Stimulated activated CD8-positive, alpha-beta memory T cell treated with anti-CD3 and anti-CD28 coated beads, Interleukin-7, amount 100 ng/mL, for 4 hours (primary cell): ENCODE data around the gene CCDC50.

ENCODE experiments used
- DNase-seq, 2 donors: peaks; one replicate each; pipeline ENCODE4 v3.0.0-alpha.2; 2020; ENCODE audit warnings: low read depth in 2 of 2

CCDC50 gene

GRCh38 chr3:191420771-191421170 lies 91.6 kb downstream of the CCDC50 start:
- no peak for DNase-seq

GRCh38 chr3:191424881-191425280 lies 95.7 kb downstream of the CCDC50 start:
- no peak for DNase-seq

- no peak for DNase-seq
These were observed 96.1 kb downstream of the CCDC50 start for GRCh38 chr3:191425322-191425734.

- DNase-seq = no peak
These were observed 97.1 kb downstream of the CCDC50 start for GRCh38 chr3:191426311-191426710.

- no peak for DNase-seq
These were observed 99.0 kb downstream of the CCDC50 start for GRCh38 chr3:191428177-191428576.

GRCh38 chr3:191430103-191430502 lies 100.9 kb downstream of the CCDC50 start:
- no peak for DNase-seq

GRCh38 chr3:191431160-191431822 lies 102.1 kb downstream of the CCDC50 start:
- no peak for DNase-seq

- DNase-seq = no peak
These were observed 103.0 kb downstream of the CCDC50 start for GRCh38 chr3:191432162-191432561.

- no peak for DNase-seq
These were observed 104.8 kb downstream of the CCDC50 start for GRCh38 chr3:191434024-191434423.

- DNase-seq = no peak
These were observed 106.8 kb downstream of the CCDC50 start for GRCh38 chr3:191435981-191436380.

GRCh38 chr3:191438150-191438814 lies 109.1 kb downstream of the CCDC50 start:
- DNase-seq = no peak

- no peak for DNase-seq
These were observed 111.3 kb downstream of the CCDC50 start for GRCh38 chr3:191440532-191440931.

GRCh38 chr3:191441687-191442086 lies 112.5 kb downstream of the CCDC50 start:
- no peak for DNase-seq

- no peak for DNase-seq
These were observed 115.4 kb downstream of the CCDC50 start for GRCh38 chr3:191444569-191444968.
